Measurements from ENCODE around the gene IBA57. TPM values are rescaled to one million over a fixed set of nuclear protein-coding genes. Genes with fewer than 3 reads are reported as not detected.

The IBA57 gene
- total and polyA plus RNA-seq, 7 donors: 2.9 to 14.0 (median 4.8) TPM

DNA sequence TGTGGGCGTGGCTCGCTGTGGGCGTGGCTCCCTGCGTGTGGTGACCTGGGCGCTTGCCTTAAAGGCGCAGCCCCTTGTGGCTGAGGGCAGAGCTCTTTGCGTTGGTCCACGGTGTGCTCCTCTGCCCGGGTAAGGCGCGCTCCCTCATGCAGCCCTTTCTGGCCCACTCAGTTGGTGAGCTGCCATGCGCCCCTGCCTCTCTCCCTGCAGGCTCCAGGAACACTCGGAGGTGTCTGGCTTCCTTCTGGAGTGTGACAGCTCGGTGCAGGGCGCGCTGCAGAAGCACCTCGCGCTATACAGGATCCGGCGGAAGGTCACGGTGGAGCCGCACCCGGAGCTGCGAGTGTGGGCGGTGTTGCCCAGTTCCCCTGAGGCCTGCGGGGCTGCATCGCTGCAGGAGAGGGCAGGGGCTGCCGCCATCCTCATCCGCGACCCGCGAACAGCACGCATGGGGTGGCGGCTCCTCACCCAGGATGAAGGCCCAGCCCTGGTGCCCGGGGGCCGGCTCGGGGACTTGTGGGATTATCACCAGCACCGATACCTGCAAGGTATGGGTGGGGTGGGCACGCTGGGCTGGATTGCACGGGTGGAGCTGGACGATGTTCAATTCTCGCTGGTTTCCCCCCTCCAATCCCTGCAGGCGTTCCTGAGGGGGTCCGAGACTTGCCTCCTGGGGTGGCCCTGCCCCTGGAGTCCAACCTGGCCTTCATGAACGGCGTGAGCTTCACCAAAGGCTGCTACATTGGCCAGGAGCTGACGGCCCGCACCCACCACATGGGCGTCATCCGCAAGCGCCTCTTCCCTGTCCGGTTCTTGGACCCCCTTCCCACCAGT is 9.1 kb downstream of the IBA57 start:
- H3K27me3 ChIP-seq: no peaks in the 10 kb centered on the region
- 91% methylated on average over 52 of the region's 52 CpGs for WGBS, 2 donors
- peaks cover 0 to 38% (median 16%) of the 10 kb centered on the region in 4 donors for H3K4me1 ChIP-seq
- peaks cover 0 to 9% (median 7%) of the 10 kb centered on the region in 4 donors for H3K36me3 ChIP-seq
- TF ChIP-seq, protein P1, sequence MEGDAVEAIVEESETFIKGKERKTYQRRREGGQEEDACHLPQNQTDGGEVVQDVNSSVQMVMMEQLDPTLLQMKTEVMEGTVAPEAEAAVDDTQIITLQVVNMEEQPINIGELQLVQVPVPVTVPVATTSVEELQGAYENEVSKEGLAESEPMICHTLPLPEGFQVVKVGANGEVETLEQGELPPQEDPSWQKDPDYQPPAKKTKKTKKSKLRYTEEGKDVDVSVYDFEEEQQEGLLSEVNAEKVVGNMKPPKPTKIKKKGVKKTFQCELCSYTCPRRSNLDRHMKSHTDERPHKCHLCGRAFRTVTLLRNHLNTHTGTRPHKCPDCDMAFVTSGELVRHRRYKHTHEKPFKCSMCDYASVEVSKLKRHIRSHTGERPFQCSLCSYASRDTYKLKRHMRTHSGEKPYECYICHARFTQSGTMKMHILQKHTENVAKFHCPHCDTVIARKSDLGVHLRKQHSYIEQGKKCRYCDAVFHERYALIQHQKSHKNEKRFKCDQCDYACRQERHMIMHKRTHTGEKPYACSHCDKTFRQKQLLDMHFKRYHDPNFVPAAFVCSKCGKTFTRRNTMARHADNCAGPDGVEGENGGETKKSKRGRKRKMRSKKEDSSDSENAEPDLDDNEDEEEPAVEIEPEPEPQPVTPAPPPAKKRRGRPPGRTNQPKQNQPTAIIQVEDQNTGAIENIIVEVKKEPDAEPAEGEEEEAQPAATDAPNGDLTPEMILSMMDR (IDR thresholded peaks at IDR 0.05): no peak
- TF ChIP-seq POLR2AphosphoS5 (IDR thresholded peaks at IDR 0.05): peak in 2 of 4 donors; percentile 42 to 54
- peak; percentile 65 for DNase-seq
- peak overlapping the region in 2 of 4 donors; percentile 28 to 64 for H3K27ac ChIP-seq
- no peaks in the 10 kb centered on the region for H3K9me3 ChIP-seq
- H3K4me3 ChIP-seq: peak overlapping the region in 2 of 4 donors; percentile 35 to 52
- intact Hi-C loops (cut with DNase I): loop anchor here (5.0 kb wide), 1 partner anchor 37 kb away; no protein-coding TSS in a partner anchor

DNA sequence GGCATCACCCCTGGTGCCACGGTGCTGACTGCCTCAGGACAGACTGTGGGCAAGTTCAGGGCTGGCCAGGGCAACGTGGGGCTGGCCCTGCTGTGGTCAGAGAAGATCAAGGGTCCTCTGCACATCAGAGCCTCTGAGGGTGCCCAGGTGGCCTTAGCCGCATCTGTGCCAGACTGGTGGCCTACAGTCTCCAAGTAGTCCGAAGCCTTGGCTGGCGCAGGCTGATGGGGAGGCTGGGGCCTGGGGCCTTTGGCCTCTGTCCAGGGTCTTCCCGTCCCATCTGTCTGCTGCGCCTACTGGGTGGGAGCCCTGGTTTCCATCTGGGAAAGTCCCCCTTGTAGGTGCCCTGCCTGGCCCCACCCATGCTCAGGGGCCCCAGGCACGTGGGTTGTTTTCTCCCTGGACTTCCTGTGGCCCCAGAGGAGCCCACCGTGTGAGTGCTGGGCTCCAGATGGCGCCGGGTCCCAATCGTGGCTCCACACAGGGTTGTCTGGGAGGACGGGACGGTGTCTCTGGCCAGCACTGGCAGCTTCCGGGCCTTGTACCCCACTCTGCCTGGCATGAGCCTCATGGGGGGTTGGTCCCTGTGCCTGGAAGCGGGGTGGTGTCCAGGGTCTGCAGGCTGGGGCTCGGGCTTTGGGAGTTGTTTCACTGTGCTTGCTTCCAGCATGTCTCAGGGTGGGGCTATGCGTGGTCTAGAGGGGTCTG is 9.9 kb downstream of the IBA57 start:
- H3K9me3 ChIP-seq: no peaks in the 10 kb centered on the region
- peak overlapping the region in 3 of 4 donors; percentile 35 to 64 (median 48) for H3K27ac ChIP-seq

DNA sequence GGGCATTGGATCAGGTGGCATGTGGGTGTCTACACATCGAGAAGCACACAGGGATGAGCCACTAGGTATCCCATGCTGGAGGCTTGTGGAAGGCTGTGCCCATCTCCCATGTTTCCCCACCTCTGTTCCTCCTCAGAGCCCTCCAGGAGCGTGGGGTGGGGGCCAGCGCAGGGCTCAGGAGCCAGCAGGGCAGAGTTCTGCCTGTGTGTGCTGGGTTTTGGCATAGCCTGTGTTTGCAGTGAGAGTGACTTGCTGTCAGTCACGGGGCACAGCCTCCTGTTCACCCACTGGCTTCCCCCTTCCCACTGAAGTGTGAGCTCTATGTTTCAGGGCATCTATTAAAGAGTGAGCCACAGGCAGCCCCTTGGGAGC is 10.4 kb downstream of the IBA57 start:
- TF ChIP-seq POLR2AphosphoS5 (IDR thresholded peaks at IDR 0.05) (no peak), POLR2A (IDR thresholded peaks at IDR 0.05) (no peak), EP300 (IDR thresholded peaks at IDR 0.05) (no peak)
- TF ChIP-seq, protein P1 (IDR thresholded peaks at IDR 0.05): no peak
- H3K27ac ChIP-seq: peak overlapping the region in 3 of 4 donors; percentile 35 to 64 (median 48)
- 87 to 96% methylated on average over 4 of the region's 4 CpGs for WGBS, 2 donors

More for the DNA sequence above, 9.9 kb downstream of the IBA57 start:
- WGBS, 2 donors: 89 to 92% methylated on average over 18 of the region's 18 CpGs
- H3K36me3 ChIP-seq: peaks cover 0 to 9% (median 7%) of the 10 kb centered on the region in 4 donors
- DNase-seq: no peak
- intact Hi-C loops (cut with DNase I): loop anchor here (5.0 kb wide), 1 partner anchor 38 kb away; no protein-coding TSS in a partner anchor
- H3K4me1 ChIP-seq: peaks cover 0 to 38% (median 16%) of the 10 kb centered on the region in 4 donors
- H3K4me3 ChIP-seq: peak overlapping the region in 1 of 4 donors; percentile 52
- H3K27me3 ChIP-seq: no peaks in the 10 kb centered on the region
- no peak for TF ChIP-seq POLR2A (IDR thresholded peaks at IDR 0.05)
- TF ChIP-seq EP300 (IDR thresholded peaks at IDR 0.05): no peak

DNA sequence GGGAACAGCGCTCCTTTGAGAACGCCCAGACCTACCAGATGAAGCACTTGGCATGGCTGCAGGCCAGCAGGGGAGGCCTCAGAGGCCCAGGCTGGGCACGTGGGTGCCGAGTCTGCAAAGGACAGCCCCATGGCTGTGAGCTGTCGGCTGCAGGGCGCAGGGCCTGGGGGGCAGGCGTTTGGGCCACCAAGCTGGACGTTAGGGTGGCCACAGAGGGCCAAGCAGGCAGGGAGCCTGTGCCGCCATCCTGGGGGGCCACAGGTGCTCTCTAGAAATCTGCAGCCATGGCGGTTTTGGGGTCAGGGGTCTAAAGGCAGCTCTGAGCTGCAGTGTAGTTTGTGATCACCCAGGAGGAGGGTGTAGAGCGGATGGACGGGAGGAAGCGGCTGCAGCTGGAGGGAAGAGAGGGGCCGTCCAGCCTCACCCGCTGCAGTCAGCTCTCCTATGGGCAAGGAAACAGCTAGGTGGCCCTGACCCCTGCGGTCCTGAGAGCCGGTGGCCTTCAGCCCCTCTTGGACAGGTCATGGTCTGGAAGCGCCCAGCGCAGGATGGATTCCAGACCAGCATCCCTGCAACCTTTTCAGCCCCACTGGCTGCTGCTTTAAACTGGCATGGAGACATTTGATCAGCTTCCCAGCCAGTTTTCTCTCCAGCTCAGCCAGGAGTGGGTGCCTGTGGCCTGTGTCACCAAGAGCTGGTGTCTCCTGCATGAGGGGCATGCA is 11.0 kb downstream of the IBA57 start:
- WGBS, 2 donors: 92 to 94% methylated on average over 19 of the region's 19 CpGs
- DNase-seq: peak; percentile 84
- peaks cover 0 to 9% (median 7%) of the 10 kb centered on the region in 4 donors for H3K36me3 ChIP-seq
- H3K27me3 ChIP-seq: no peaks in the 10 kb centered on the region
- TF ChIP-seq EP300 (IDR thresholded peaks at IDR 0.05): no peak
- TF ChIP-seq POLR2AphosphoS5 (IDR thresholded peaks at IDR 0.05): peak in 1 of 4 donors; percentile 15
- peak overlapping the region in 1 of 4 donors; percentile 52 for H3K4me3 ChIP-seq
- intact Hi-C loops (cut with DNase I): loop anchor here (5.0 kb wide), 1 partner anchor 39 kb away; no protein-coding TSS in a partner anchor
- H3K27ac ChIP-seq: peak overlapping the region in 3 of 4 donors; percentile 35 to 64 (median 48)
- H3K9me3 ChIP-seq: no peaks in the 10 kb centered on the region
- peaks cover 0 to 38% (median 16%) of the 10 kb centered on the region in 4 donors for H3K4me1 ChIP-seq

More for the DNA sequence above, 10.4 kb downstream of the IBA57 start:
- H3K27me3 ChIP-seq: no peaks in the 10 kb centered on the region
- intact Hi-C loops (cut with DNase I): loop anchor here (5.0 kb wide), 1 partner anchor 39 kb away; no protein-coding TSS in a partner anchor
- DNase-seq: no peak
- H3K36me3 ChIP-seq: peaks cover 0 to 9% (median 7%) of the 10 kb centered on the region in 4 donors
- peaks cover 0 to 38% (median 16%) of the 10 kb centered on the region in 4 donors for H3K4me1 ChIP-seq
- H3K4me3 ChIP-seq: peak overlapping the region in 1 of 4 donors; percentile 52
- no peaks in the 10 kb centered on the region for H3K9me3 ChIP-seq

DNA sequence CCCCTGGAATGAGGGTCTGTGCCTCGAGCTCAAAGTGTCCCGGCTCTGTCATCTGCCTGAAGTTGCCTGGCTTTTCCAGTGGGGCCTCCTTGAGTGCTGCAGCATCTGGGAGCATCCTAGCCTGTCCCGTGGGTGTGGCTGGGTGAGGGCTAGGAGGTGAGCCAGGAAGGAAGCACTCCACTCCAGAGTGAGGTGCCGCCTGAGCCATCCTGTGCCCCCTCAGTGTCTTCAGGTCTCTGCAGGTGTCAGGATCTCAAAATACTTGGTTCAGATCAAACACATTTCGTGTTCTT is 11.5 kb downstream of the IBA57 start:
- DNase-seq: no peak
- 77 to 86% methylated on average over 5 of the region's 5 CpGs for WGBS, 2 donors

More for the DNA sequence above, 11.5 kb downstream of the IBA57 start:
- peaks cover 0 to 38% (median 16%) of the 10 kb centered on the region in 4 donors for H3K4me1 ChIP-seq
- H3K9me3 ChIP-seq: no peaks in the 10 kb centered on the region
- intact Hi-C loops (cut with DNase I): loop anchor here (5.0 kb wide), 1 partner anchor 40 kb away; no protein-coding TSS in a partner anchor
- TF ChIP-seq EP300 (IDR thresholded peaks at IDR 0.05) (no peak), POLR2AphosphoS5 (IDR thresholded peaks at IDR 0.05) (no peak), POLR2A (IDR thresholded peaks at IDR 0.05) (no peak)
- TF ChIP-seq, protein P1 (IDR thresholded peaks at IDR 0.05): no peak
- no peaks in the 10 kb centered on the region for H3K27me3 ChIP-seq
- peaks cover 0 to 9% (median 7%) of the 10 kb centered on the region in 4 donors for H3K36me3 ChIP-seq
- H3K27ac ChIP-seq: peak overlapping the region in 1 of 4 donors; percentile 64
- no peak overlapping the region for H3K4me3 ChIP-seq
